ENCODE measurements around the gene FDXACB1. TPM values are rescaled to one million over a fixed set of nuclear protein-coding genes. Genes with fewer than 3 reads are reported as not detected.

Gene FDXACB1, protein sequence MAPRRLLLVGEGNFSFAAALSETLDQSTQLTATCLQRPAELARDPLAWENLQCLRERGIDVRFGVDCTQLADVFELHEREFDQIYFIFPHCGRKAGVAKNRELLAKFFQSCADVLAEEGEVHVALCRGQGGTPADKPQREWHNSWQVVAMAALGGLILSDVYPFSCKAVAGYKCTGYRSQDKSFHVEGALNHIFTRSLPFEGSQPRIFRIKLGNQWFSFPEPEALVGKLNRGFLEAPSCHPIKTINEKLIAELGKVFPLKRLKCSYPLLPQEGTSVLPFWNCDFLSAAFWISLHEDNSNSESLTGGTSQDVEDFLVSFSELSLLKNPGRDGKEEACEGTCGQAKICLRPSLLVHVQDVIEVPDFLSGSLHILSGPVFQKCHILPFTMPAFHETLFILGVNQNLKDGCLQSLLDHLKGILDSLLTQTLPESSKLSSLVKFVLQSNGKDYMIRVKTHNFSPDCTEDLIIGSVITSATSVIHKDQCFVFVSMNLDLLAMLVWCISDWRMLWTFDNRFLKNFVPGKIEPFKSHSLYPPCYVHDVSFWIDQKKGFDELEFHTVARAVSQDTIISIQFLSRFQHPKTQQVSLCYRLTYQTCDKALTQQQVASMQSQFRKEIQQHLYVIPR
- total RNA-seq: 2.9 and 3.4 TPM in 2 replicates

DNA sequence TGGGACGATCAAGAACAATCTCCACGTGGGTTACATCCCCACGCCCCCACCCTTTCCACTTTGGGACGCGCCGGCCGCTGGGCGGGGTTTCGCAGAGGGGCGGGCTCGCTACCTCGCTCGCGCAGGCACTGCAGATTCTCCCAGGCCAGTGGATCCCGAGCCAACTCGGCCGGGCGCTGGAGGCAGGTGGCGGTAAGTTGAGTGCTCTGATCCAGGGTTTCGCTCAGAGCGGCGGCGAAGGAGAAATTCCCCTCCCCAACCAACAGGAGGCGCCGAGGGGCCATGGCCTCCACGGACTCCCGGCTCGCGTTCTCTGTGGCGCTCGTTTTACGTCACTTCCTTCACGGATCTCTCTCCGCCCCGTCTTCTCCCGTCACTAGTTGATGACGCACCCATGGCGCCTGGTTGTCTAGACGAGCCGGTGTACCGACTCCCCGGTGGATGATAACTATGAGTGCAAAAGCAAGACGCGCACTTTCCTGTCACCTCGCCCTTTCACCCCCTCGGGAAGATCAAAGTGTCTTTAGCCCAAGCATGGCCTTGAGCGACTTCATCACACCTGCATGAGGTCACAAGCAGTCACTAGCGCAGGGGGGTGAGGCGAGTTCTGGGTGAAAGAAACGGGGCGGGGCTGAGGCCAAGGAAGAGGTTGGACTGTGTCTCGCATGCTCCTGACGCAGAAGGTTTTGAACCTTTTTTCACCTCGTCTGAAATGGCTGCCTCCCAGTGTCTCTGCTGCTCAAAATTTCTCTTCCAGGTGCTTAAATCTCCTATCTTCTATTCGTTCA lies at the start of gene FDXACB1, which contains the start of gene CFAP68:
Gene FDXACB1 (minus strand): TSS at position 317 of the 788 bp plus-strand sequence. CDS start 33 bp downstream, at position 284.
Gene CFAP68 (plus strand): TSS at position 693 of the 788 bp plus-strand sequence. CDS start 20 bp downstream, at position 713.

DNA sequence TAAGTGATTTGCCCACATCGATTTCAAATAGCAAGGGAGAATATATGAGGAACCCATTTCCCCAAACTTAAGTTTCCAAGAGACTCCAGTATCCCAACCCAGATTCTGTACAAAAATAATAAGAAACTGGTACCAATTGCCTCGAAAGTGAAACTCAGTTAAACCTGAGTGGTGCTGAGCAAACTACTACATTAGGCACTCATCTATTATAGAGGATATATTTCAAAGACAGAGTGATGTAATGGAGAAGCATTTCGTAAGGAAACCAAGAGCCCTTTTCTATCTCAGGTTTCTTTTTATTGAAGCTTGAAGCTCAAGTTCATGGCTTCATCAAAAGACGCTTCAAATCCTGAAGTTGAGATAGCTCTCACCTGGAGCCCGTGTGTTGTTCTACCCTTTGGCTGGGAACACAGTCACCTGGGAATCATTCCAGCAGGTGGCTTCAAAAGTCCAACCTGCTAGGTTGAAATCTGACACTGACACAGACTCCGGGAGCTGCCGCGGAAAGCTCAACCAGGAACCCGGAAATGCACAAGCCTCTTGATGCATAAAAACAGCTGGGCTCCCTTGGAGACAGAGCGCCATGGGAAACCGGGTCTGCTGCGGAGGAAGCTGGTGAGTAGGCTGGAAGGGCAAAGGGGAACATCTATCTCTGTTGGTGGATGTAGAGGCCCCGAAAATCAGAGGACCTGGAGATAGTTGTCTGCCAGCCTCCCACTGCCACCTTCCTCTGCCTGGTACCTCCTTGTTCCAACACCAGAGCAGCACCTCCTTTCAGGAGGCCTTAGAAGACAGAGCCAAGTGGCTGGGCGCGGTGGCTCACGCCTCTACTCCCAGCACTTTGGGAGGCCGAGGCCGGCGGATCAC lies 39.7 kb upstream of the FDXACB1 start, which contains the start of gene C11orf52:
Gene C11orf52 (plus strand): TSS at position 524 of the 867 bp plus-strand sequence. CDS start 60 bp downstream, at position 584.

DNA sequence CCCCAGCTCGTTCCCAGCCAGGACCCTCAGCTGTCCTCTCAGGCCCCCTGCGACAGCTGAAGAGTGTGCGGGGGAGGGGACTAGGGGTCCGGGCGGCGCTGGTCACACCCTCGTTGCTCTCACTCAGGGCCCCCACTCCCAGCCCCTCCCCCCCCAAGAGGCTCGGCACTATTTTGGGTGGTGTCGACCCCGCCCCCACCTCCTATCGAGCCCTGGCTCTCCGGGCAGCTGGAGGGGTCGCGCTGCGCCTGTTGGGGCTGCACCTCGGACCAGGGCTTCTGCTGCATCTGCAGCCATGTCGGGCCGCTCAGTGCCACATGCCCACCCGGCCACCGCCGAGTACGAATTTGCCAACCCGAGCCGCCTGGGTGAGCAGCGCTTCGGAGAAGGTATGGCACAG lies 33.6 kb upstream of the FDXACB1 start, which contains the start of gene HSPB2:
Gene HSPB2 (plus strand): TSS at position 200 of the 400 bp plus-strand sequence. CDS start 96 bp downstream, at position 296.

DNA sequence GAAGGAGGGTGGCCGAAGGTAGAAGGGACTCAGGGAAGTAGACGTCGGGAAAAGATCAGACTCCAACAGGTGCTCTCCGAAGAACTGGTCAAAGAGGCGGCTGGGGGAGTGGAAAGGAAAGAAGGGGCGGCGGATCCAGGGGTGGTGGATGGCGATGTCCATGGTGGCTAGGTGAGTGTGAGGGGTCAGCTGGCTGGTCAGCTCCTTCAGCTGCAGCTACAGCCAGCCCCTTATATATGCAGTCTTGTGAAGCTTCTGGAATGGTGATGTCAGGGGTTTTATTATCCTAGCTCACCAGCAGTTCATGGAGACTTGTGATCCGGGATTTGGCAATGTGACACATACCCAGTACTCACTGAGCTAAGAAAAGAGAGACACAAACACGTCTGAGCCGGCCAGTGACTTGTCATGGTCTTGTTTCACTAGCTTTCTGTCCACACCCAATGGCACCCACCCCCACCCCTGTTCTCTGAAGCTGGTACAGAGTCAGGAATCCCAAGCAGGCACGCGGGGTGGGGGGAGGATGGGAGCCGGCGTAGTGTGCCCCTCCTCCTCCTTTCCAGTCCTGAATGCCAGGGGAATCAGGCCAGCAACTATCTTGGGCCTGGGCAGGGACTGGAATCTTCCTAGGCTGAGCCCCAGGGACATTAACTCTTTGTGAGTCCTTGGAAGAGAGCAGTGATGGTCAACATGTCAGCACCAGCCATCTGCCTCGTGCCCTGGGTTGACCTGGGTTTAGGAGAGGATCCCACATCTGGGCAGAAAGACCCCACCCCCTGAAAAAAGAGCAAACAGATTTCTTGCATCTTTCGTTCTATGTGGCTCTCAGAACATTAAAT lies 32.8 kb upstream of the FDXACB1 start, which contains the start of gene CRYAB:
Gene CRYAB (minus strand): TSS at position 208 of the 839 bp plus-strand sequence. CDS start 46 bp downstream, at position 162.

DNA sequence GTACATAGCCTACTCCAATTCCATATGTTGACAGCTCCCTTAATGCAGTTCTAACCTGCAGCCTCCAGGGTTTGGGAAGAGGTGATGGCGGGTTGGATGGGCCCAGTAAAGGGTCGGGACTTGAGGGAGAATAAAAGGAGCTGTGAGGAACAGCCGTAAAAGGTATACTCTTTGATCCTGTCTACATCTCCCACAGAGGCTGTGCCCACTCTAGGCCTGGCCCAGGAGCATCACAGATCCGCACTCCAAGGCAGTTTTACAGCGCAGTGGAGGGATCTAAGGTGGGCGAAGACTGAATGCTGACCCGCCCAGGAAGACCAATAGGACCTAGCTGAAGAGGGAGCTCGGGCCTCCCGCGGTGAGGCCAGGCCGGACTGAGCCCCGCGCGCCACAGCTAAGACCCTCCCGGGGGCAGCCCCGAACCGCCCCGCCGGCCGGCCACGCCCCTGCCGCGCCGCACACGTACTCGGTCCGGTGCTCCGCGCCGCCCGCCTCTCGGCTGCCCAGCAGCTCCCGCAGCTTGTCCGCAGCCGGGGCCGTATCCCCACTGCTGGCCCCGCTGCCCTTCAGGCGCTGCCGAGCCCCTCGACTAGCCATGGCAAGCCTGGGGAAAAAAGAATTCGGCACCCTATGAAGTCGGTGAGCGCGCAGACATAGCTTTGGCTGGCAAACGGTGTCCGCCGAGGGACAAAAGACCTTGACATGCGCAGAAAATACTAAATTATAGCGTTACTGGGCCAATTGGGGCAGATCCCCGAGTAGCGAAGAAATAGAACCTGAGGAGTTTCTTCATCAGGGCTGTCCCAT lies 7.9 kb downstream of the FDXACB1 start, which contains the start of gene ALG9:
Gene ALG9 (minus strand): TSS at position 696 of the 807 bp plus-strand sequence. CDS start 99 bp downstream, at position 597.

Other genes starting within 250 kb of the FDXACB1 start
- gene PPP2R1B, start 112.8 kb downstream of the FDXACB1 start, total RNA-seq: 37.0 and 39.8 TPM in 2 replicates
- gene ALG9, start 7.6 kb downstream of the FDXACB1 start, total RNA-seq: 29.9 and 38.9 TPM in 2 replicates
- gene CFAP68, start 376 bp upstream of the FDXACB1 start, total RNA-seq: 18.5 and 23.9 TPM in 2 replicates
- gene CRYAB, start 32.6 kb upstream of the FDXACB1 start, total RNA-seq: 13.4 and 20.0 TPM in 2 replicates
- 0.59 TPM in 1 of 2 replicates, not detected in the other for gene HSPB2, start 33.6 kb upstream of the FDXACB1 start, total RNA-seq
- 0.34 and 0.59 TPM in 2 replicates for gene C11orf52, start 39.7 kb upstream of the FDXACB1 start, total RNA-seq
- gene DIXDC1, start 58.2 kb upstream of the FDXACB1 start, total RNA-seq: 8.1 and 8.6 TPM in 2 replicates
- 38.2 and 43.4 TPM in 2 replicates for gene DLAT, start 146.2 kb upstream of the FDXACB1 start, total RNA-seq
- 1.3 and 1.8 TPM in 2 replicates for gene PIH1D2, start 194.9 kb upstream of the FDXACB1 start, total RNA-seq
- 9.4 and 11.1 TPM in 2 replicates for gene NKAPD1, start 195.1 kb upstream of the FDXACB1 start, total RNA-seq
- gene TIMM8B, start 207.6 kb upstream of the FDXACB1 start, total RNA-seq: 42.0 and 48.6 TPM in 2 replicates
- gene SDHD, start 207.7 kb upstream of the FDXACB1 start, total RNA-seq: 71.8 and 71.9 TPM in 2 replicates